Upper lobe of left lung (tissue), 4 donors: ENCODE measurements around the gene STX17.

Experiments
- CTCF ChIP-seq, 6 experiments: fragments of 450-650 bp in 4 of 6; fragments of 200-600 bp in 2 of 6; sonication (generic) in 2 of 6; IDR thresholded peaks; one replicate each; pipeline ENCODE4 v1.5.1; 2016 to 2019; ENCODE audit warnings: antibody characterized with exemption in 6 of 6
- EP300 ChIP-seq, 4 donors: sonication (generic); formaldehyde crosslinking; IDR thresholded peaks; one replicate each; pipeline ENCODE4 v1.5.1; 2017; ENCODE audit warnings: antibody characterized with exemption in 4 of 4, control low read depth in 2 of 4
- POLR2A ChIP-seq, 4 donors: fragments of 450-650 bp; IDR thresholded peaks; one replicate each; pipeline ENCODE4 v1.5.1; 2016 to 2017; ENCODE audit warnings: antibody characterized with exemption in 4 of 4, mild to moderate bottlenecking in 2 of 4

- no peak for TF ChIP-seq CTCF (IDR thresholded peaks at IDR 0.05)
- TF ChIP-seq POLR2A (IDR thresholded peaks at IDR 0.05), result no peak
- no peak for TF ChIP-seq EP300 (IDR thresholded peaks at IDR 0.05)
These were observed 93.3 kb downstream of the STX17 start for GRCh38 chr9:99999797-100000196.
